ENCODE data around the gene CCDC87.

The CCDC87 gene

DNA sequence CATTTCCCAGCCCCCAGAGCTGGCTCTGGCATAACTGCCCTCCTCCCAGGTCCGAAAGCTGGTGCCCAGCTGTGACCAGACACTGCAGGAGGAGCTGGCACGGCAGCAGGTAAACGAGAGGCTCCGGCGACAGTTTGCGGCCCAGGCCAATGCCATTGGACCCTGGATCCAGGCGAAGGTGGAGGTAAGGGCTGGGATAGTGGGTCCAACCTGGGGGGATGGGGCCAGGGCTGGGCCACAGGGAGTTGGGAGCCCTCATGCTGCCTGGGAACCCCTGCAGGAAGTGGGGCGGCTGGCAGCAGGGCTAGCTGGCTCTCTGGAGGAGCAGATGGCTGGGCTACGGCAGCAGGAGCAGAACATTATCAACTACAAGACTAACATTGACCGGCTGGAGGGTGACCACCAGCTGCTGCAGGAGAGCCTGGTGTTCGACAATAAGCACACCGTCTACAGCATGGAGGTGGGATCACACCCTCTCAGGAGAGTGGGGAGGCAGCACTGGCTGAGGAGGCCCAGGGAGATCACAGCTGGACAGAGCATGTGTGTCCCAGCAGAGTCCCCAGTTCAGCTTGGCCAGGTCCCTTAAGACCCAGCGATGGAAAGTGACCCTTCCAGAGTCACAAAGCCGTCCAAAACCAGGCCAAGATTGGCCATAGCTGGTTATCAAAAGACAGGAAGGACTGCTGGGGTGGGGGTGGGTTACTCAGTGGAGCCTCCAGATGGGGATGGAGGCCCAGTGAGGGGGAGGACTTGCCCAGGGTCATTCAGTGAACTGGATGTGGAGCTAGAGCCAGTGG is 31.5 kb downstream of the CCDC87 start:
- no peaks in the 10 kb centered on the region for H3K9me3 ChIP-seq (ENCODE audit: control insufficient read depth, low read length)
- no peaks in the 10 kb centered on the region for H3K4me1 ChIP-seq (ENCODE audit: control insufficient read depth, insufficient read depth, low read length)
- peaks cover 22% of the 10 kb centered on the region for H3K27me3 ChIP-seq (replicated peaks; ENCODE audit: control insufficient read depth, insufficient read depth, low read length)
- H3K9ac ChIP-seq (ENCODE audit: low read length), result no peak overlapping the region
- DNase-seq (ENCODE audit: low read depth), result no peak
- H3K4me3 ChIP-seq (ENCODE audit: low read length), result no peak overlapping the region
- no peaks in the 10 kb centered on the region for H3K36me3 ChIP-seq (ENCODE audit: control insufficient read depth, insufficient read depth, low read length, severe bottlenecking)

DNA sequence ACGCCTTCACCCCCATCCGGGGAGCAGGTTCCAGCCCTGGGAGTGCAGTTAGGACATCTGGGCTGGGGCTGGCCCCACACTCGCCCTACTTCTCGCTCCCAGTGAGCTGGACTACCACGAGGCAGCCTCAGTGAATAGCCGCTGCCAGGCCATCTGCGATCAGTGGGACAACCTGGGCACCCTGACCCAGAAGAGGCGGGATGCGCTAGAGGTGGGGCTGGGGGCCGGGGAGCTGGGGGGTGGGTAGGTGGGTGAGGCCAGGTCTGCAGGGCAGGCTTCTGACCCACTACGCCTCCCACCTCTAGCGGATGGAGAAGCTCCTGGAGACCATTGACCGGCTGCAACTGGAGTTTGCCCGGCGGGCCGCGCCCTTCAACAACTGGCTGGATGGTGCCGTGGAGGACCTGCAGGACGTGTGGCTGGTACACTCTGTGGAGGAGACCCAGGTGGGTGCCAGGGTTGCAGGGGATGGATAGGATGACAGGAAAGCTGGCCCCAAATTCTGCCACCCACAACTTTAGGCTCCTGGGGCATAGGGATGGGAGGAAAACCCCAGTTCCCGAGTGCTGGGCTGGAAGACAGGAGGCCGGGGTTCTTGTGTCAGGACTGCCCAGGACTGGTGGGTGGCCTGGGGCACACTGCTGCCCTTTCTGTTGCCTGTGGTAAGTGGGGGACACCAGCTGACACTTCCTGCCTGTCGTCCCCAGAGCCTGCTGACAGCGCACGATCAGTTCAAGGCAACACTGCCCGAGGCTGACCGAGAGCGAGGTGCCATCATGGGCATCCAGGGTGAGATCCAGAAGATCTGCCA is 32.8 kb downstream of the CCDC87 start:
- Histone ChIP-seq H3K9me3 (ENCODE audit: control insufficient read depth, low read length) (no peaks in the 10 kb centered on the region), H3K4me1 (ENCODE audit: control insufficient read depth, insufficient read depth, low read length) (no peaks in the 10 kb centered on the region), H3K9ac (ENCODE audit: low read length) (no peak overlapping the region), H3K36me3 (ENCODE audit: control insufficient read depth, insufficient read depth, low read length, severe bottlenecking) (no peaks in the 10 kb centered on the region), H3K4me3 (ENCODE audit: low read length) (no peak overlapping the region), H3K27me3 (replicated peaks; ENCODE audit: control insufficient read depth, insufficient read depth, low read length) (peaks cover 22% of the 10 kb centered on the region)
- no peak for DNase-seq (ENCODE audit: low read depth)

DNA sequence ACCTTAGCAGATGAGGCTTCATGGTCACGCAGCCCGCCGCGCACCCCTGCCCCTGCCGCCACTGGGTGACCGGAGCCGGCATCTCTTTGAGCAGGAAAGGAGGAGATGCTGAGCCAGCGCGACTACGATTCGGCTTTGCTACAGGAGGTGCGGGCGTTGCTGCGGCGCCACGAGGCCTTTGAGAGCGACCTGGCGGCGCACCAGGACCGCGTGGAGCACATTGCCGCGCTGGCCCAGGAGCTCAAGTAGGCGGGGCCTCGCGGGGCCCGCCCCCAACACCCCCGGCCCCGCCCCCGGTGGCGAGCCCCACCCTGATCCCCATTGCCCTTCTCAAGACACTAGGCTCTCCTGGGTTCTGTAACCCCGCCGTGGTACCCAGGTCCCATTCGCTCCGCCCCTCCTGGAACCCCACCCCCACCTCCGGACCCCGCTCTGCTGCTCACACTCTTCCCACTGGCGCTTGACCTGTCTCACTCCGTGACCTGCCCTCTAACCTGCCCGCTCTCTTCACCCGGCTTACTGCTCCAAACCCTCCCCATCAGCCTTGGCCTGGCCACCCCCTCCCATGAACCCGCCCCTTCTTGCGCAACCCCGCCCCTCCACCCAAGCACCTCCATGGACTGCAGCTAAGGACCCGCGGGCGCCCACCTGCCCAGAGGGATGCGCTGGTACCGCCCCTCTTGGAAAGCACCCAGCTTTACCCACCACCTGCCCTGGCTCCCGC is 33.6 kb downstream of the CCDC87 start:
- no peaks in the 10 kb centered on the region for H3K4me1 ChIP-seq (ENCODE audit: control insufficient read depth, insufficient read depth, low read length)
- H3K9ac ChIP-seq (ENCODE audit: low read length), result no peak overlapping the region
- H3K4me3 ChIP-seq (ENCODE audit: low read length), result no peak overlapping the region
- no peaks in the 10 kb centered on the region for H3K36me3 ChIP-seq (ENCODE audit: control insufficient read depth, insufficient read depth, low read length, severe bottlenecking)
- DNase-seq (ENCODE audit: low read depth), result no peak
- H3K9me3 ChIP-seq (ENCODE audit: control insufficient read depth, low read length), result no peaks in the 10 kb centered on the region
- peaks cover 22% of the 10 kb centered on the region for H3K27me3 ChIP-seq (replicated peaks; ENCODE audit: control insufficient read depth, insufficient read depth, low read length)

DNA sequence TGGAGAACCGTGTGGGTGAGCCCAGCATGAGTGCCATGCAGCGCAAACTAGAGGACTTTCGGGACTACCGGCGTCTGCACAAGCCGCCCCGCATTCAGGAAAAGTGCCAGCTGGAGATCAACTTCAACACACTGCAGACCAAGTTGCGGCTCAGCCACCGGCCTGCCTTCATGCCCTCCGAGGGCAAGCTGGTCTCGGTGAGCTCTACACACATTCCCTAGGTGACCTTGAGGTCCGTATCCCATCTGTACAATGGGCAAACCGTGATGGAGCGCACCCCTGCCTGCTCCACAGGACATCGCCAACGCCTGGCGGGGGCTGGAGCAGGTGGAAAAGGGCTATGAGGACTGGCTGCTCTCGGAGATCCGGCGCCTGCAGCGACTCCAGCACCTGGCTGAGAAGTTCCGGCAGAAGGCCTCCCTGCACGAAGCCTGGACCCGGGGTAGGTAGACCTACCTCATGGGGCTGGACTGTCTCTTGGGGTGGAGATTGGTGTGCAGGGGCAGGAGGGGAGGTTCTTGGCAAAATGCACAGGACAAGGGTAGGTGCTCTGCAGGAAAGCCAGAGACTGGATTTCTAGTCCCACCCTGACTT is 35.0 kb downstream of the CCDC87 start:
- no peaks in the 10 kb centered on the region for H3K4me1 ChIP-seq (ENCODE audit: control insufficient read depth, insufficient read depth, low read length)
- no peak overlapping the region for H3K4me3 ChIP-seq (ENCODE audit: low read length)
- H3K36me3 ChIP-seq (ENCODE audit: control insufficient read depth, insufficient read depth, low read length, severe bottlenecking), result no peaks in the 10 kb centered on the region
- no peak overlapping the region for H3K9ac ChIP-seq (ENCODE audit: low read length)
- H3K9me3 ChIP-seq (ENCODE audit: control insufficient read depth, low read length), result no peaks in the 10 kb centered on the region
- peaks cover 22% of the 10 kb centered on the region for H3K27me3 ChIP-seq (replicated peaks; ENCODE audit: control insufficient read depth, insufficient read depth, low read length)
- no peak for DNase-seq (ENCODE audit: low read depth)

DNA sequence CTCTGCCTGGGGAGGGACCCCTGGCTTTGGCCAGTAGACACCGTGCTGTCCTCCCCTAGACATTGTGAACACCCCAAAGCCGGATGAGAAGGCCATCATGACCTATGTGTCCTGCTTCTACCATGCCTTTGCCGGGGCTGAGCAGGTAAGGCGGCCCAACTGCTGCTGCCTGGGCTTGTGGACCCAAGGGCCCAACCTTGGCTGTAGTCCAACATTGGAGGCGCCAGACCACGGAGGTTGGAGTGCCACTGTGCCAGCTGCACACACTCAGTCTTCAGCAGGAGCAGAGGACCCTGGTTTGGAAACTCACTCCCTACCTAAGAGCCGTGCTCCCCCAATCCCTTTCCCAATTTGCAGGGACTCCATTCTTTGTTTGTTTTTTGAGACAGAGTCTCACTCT is 36.8 kb downstream of the CCDC87 start:
- no peak for DNase-seq (ENCODE audit: low read depth)
- no peak overlapping the region for H3K4me3 ChIP-seq (ENCODE audit: low read length)
- H3K4me1 ChIP-seq (ENCODE audit: control insufficient read depth, insufficient read depth, low read length), result no peaks in the 10 kb centered on the region
- no peak overlapping the region for H3K9ac ChIP-seq (ENCODE audit: low read length)
- H3K27me3 ChIP-seq (replicated peaks; ENCODE audit: control insufficient read depth, insufficient read depth, low read length), result peaks cover 22% of the 10 kb centered on the region
- H3K9me3 ChIP-seq (ENCODE audit: control insufficient read depth, low read length), result no peaks in the 10 kb centered on the region
- no peaks in the 10 kb centered on the region for H3K36me3 ChIP-seq (ENCODE audit: control insufficient read depth, insufficient read depth, low read length, severe bottlenecking)

DNA sequence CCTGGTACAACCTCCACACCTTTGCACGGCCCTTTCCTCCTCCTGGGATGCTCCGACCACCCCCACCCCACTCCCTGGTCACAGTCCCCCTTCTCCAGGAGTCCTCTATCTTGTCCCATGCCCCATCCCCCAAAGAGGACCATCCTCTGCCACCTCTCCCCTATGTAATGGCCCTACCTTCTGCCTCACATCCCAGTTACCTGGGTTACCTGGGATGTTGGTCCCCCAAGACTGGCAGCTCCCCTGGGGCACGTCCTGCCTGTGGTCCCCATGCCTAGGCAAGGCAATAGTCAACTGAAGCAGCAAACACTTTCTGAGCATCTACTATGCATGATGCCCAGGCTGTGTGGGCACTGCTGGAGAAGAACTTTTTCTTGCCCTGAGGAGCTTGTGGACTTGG is 37.4 kb downstream of the CCDC87 start:
- Histone ChIP-seq H3K4me3 (ENCODE audit: low read length) (no peak overlapping the region), H3K9ac (ENCODE audit: low read length) (no peak overlapping the region), H3K36me3 (ENCODE audit: control insufficient read depth, insufficient read depth, low read length, severe bottlenecking) (no peaks in the 10 kb centered on the region), H3K4me1 (ENCODE audit: control insufficient read depth, insufficient read depth, low read length) (no peaks in the 10 kb centered on the region), H3K27me3 (replicated peaks; ENCODE audit: control insufficient read depth, insufficient read depth, low read length) (peaks cover 22% of the 10 kb centered on the region), H3K9me3 (ENCODE audit: control insufficient read depth, low read length) (no peaks in the 10 kb centered on the region)
- no peak for DNase-seq (ENCODE audit: low read depth)

DNA sequence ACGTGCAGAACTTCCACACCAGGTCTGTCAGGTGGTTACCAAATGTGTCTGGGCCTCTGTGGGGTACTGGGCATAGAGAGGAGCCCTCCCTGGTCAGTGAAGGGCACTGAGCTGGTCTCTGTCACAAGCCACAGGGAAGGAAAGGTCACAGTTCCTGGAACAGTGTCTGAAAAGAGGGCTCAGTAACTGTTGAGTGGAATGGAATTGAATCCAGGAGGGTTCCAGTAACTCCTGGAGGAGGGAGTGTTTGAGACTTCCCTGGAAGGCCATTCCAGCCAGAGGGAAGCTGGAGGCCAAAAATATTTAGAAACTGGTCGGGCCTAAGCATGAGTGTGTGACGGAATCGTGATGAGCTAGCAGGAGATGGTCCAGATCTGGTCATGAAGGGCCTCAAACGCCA is 38.3 kb downstream of the CCDC87 start:
- H3K4me1 ChIP-seq (ENCODE audit: control insufficient read depth, insufficient read depth, low read length), result no peaks in the 10 kb centered on the region
- H3K36me3 ChIP-seq (ENCODE audit: control insufficient read depth, insufficient read depth, low read length, severe bottlenecking), result no peaks in the 10 kb centered on the region
- H3K9me3 ChIP-seq (ENCODE audit: control insufficient read depth, low read length), result no peaks in the 10 kb centered on the region
- peaks cover 22% of the 10 kb centered on the region for H3K27me3 ChIP-seq (replicated peaks; ENCODE audit: control insufficient read depth, insufficient read depth, low read length)
- no peak for DNase-seq (ENCODE audit: low read depth)
- no peak overlapping the region for H3K9ac ChIP-seq (ENCODE audit: low read length)
- H3K4me3 ChIP-seq (ENCODE audit: low read length), result no peak overlapping the region

DNA sequence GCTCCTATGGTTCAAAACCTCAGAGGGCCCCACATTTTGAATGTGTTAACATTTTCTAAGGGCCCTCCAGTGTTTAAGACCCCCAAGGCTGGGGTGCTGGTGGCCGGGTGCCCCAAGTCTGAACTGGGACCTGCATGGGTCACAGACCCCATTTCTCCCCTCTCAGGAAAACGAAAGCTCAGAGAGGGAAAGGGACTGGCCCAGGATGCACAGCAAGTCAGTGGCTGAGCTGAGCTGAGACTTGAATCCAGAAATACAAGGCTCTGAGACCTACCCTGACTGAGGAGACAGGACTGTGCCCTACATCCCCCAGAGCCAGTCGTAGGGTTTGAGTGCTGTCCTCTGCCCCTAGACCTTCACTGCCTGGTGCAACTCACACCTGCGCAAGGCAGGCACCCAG is 42.0 kb downstream of the CCDC87 start:
- Histone ChIP-seq H3K36me3 (ENCODE audit: control insufficient read depth, insufficient read depth, low read length, severe bottlenecking) (no peaks in the 10 kb centered on the region), H3K4me1 (ENCODE audit: control insufficient read depth, insufficient read depth, low read length) (peaks cover 4% of the 10 kb centered on the region), H3K9me3 (ENCODE audit: control insufficient read depth, low read length) (no peaks in the 10 kb centered on the region), H3K27me3 (replicated peaks; ENCODE audit: control insufficient read depth, insufficient read depth, low read length) (no peaks in the 10 kb centered on the region), H3K4me3 (ENCODE audit: low read length) (no peak overlapping the region), H3K9ac (ENCODE audit: low read length) (no peak overlapping the region)
- no peak for DNase-seq (ENCODE audit: low read depth)

DNA sequence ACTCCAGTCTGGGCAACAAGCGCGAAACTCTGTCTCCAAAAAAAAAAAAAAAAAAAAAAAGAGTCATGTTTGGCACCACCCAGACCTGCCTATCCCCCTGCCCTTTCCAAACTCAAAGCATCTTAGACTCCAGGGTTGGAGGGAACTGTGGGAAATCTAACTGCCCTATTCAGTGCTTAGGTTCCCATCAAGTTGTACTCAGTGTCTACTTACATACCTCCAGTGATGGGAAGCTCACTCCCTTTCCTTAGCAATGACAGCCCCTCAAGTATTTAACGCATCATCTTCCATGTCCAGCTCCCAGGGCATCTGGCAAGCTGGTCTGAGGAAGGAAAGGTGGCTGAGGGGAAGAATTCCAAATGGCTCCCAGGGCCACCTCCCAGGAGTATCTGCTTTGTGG is 43.2 kb downstream of the CCDC87 start:
- H3K36me3 ChIP-seq (ENCODE audit: control insufficient read depth, insufficient read depth, low read length, severe bottlenecking), result no peaks in the 10 kb centered on the region
- no peak overlapping the region for H3K9ac ChIP-seq (ENCODE audit: low read length)
- no peak for DNase-seq (ENCODE audit: low read depth)
- H3K4me3 ChIP-seq (ENCODE audit: low read length), result no peak overlapping the region
- H3K9me3 ChIP-seq (ENCODE audit: control insufficient read depth, low read length), result no peaks in the 10 kb centered on the region
- H3K4me1 ChIP-seq (ENCODE audit: control insufficient read depth, insufficient read depth, low read length), result peaks cover 12% of the 10 kb centered on the region
- no peaks in the 10 kb centered on the region for H3K27me3 ChIP-seq (replicated peaks; ENCODE audit: control insufficient read depth, insufficient read depth, low read length)

DNA sequence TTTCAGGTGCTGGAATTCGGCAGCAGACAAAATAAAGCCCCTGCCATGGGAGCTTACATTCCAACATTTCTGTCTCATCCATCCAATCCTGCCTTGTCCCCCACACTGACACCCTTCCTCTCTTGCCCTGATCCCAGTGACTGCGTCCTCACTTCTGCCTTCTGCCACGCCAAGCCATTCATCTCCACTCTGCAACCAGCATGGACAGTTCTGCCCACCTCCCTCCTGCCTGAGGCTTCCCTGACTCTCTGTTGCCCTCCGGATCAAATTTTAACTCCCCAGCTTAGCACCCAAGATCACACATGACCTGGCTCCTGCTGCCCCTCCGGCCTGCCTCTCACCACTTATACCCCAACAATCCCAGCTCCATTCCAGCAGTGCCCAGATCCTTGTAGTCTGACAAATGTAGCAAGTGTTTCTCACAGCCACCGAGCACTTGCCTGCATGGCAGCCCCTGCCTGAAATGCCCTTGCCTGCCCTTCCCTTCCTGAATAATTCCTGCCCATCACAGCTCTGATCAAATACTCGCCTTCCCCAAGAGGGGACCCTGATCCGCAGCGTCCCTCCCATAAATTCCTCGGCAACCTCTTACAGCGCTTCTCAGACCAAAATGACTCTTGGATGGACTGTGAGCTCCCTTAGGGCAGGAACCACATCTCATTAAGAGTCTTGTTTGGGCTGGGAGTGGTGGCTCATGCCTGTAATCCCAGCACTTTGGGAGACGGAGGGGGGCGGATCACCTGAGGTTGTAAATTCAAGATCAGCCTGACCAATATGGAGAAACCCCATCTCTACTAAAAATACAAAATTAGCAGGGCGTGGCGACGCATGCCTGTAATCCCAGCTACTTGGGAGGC is 43.9 kb downstream of the CCDC87 start:
- H3K36me3 ChIP-seq (ENCODE audit: control insufficient read depth, insufficient read depth, low read length, severe bottlenecking), result no peaks in the 10 kb centered on the region
- H3K4me1 ChIP-seq (ENCODE audit: control insufficient read depth, insufficient read depth, low read length), result peaks cover 17% of the 10 kb centered on the region
- DNase-seq (ENCODE audit: low read depth), result no peak

More for the DNA sequence above, 43.9 kb downstream of the CCDC87 start:
- Histone ChIP-seq H3K9me3 (ENCODE audit: control insufficient read depth, low read length) (no peaks in the 10 kb centered on the region), H3K27me3 (replicated peaks; ENCODE audit: control insufficient read depth, insufficient read depth, low read length) (no peaks in the 10 kb centered on the region), H3K4me3 (ENCODE audit: low read length) (no peak overlapping the region), H3K9ac (ENCODE audit: low read length) (no peak overlapping the region)
